ENCODE results near the gene PLAC8L1.
"Not testable (repeated sequence)": the region's sequence is repeated elsewhere in the genome, so short reads cannot be mapped to it uniquely, and the experiment has no call there.

Gene PLAC8L1, protein sequence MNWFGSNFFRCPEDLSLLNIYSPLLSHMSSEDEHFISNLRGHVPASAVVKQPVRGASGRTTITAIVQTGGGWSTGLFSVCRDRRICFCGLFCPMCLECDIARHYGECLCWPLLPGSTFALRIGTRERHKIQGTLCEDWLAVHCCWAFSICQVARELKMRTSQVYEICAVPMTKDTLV

DNA sequence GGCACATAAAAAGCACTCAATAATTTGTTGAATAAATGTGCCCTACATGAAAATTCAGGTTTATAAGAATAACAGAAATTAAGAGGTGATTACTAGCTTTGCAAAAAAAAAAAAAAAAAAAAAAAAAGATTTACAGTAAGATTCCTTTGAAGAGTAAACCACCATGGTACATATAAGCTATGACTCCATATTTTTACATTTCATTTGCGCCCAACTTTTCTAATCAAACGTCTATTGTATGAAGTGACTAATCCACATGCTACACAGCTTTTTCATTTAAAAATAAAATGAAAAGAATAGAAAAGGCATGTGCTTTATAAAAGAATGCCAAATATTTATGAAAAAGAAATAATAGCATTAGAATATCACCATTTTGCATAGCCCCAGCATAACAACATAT is at the start of gene PLAC8L1:
Gene PLAC8L1, minus strand, starts transcription at position 101 of the 400 bp plus-strand sequence. CDS start 1,266 bp downstream, outside the sequence.
- DNase-seq, result no peak

DNA sequence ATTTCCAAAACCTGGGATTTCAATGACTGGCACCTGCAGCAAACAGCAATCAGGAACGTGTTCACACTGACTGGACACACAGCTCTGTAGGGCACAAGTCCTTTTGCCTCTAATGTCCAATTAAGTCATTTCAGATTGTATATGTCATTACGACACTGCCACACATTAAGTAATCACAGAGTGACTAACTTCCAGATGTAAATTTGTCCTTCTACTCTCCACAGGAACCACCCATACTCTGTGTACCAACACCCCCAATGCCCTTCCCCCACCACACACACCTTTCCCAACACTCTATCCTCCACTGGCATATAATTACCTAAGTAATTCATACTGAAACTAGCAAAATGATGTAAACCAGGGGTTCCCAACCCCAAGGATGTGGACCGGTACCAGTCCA is 46.6 kb upstream of the PLAC8L1 start:
- no peak for DNase-seq

GRCh38 chr5:146137967-146138403 is 32.6 kb upstream of the PLAC8L1 start:
- no peak for DNase-seq

DNA sequence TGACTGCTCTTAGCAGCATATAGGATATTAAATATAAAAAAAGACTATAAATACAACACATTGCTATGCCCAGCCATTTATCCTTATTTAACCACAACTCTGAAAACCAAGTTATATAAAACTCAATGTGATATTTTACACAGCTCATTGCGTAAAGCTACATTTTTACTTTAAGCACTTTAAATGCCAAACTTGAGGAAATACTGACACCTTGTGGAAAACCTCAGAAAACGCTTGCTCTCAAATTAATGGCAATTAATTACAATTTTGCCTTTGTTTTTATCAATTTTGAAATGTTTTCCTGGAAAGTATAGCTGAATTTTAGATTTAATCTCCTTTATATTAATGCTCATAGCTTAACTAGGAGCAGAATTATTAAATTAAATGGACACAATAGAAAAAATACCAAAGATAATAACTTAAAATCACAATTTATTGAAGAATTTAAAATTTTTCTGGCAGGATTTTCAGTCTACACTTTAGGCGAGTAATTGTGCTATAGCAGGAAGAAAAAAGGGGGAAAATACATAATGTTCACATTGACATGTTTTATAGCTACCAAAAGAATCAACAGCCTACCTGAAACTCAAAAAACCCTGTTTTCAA is 25.2 kb upstream of the PLAC8L1 start:
- DNase-seq, result no peak

GRCh38 chr5:146126068-146126467 is 20.7 kb upstream of the PLAC8L1 start:
- DNase-seq, result no peak

- no peak for DNase-seq
These were observed 19.2 kb upstream of the PLAC8L1 start for GRCh38 chr5:146124580-146124979.

DNA sequence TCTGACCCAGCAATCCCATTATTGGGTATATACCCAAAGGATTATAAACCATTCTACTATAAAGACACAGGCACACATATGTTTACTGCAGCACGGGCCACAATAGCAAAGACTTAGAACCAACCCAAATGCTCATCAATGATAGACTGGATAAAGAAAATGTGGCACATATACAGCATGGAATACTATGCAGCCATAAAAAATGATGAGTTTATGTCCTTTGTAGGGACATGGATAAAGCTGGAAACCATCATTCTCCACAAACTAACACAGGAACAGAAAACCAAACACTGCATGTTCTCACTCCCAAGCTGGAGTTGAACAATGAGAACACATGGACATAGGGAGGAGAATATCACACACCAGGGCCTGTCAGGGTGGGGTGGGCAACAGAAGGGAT is 16.1 kb upstream of the PLAC8L1 start:
- not testable (repeated sequence) for DNase-seq

DNA sequence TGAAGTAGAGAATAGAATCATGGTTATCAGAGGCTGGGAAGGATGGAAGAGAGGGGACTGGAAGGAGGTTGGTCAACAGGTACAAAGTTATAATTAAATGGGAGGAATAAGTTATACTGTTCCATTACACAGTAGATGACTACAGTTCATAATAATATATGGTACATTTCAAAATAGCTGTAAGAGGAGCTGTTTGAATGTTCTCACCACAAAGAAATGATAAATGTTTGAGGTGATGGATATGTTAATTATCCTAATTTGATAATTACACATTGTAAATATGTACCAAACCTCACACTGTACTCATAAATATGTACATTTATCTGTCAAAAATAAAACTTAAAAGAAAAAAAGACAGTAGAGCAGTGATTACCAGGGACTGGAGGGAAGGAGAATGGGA is 12.9 kb upstream of the PLAC8L1 start:
- no peak for DNase-seq

GRCh38 chr5:146117216-146117615 is 11.8 kb upstream of the PLAC8L1 start:
- not testable (repeated sequence) for DNase-seq

GRCh38 chr5:146116361-146116760 is 11.0 kb upstream of the PLAC8L1 start:
- DNase-seq, result no peak

DNA sequence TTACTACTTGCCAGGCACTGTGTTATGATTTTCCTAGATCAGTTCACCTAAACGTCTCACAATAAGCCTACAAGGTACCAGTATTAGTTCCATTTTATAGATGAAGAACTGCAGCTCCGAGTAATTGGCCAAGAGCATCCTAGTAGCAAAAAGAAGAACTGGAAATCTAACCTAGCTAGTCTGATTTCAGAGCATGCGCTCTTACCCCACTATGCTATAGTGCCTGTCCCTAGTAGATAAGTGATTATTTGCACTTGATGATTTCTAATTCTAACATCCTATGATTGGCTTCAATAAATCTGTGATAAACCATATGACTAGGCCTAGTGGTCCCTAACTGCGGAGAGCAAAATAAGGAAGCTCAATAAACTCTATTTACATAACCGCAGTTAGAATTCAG is 7.1 kb upstream of the PLAC8L1 start:
- no peak for DNase-seq

DNA sequence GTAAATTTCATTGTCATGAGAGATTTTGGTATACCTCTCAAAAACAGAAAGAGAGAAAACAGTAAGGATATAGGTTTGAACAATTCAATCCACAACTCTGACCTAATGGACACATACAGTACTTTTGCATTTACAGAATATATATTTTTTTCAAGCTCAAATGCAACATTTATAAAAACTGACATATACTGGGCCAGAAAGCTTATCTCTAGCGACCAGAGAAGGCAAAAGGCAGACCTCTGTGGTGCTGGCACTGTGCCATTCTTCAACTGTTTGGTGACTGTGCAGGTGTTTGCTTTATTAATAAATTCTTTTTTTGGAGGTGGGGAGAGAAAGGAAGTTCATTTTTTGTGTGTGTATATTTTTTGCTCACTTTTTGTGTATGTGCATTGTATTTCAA is 6.0 kb upstream of the PLAC8L1 start:
- DNase-seq, result no peak

GRCh38 chr5:146109379-146109778 is 4.0 kb upstream of the PLAC8L1 start:
- no peak for DNase-seq

DNA sequence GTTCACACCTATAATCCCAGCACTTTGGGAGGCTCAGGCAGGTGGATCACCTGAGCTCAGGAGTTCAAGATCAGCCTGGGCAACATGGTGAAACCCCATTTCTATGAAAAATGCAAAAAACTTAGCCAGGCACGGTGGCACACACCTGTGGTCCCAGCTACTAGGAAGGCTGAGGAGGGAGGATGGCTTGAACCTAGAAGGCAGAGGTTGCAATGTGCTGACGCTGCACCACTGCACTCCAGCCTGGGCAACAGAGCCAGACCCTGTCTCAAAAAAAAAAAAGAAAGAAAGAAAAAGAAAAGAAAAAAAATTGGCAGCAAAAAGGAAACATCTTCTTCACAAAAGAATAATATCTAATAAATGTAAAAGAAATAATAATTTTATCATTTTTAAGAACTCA is 3.5 kb upstream of the PLAC8L1 start:
- not testable (repeated sequence) for DNase-seq

DNA sequence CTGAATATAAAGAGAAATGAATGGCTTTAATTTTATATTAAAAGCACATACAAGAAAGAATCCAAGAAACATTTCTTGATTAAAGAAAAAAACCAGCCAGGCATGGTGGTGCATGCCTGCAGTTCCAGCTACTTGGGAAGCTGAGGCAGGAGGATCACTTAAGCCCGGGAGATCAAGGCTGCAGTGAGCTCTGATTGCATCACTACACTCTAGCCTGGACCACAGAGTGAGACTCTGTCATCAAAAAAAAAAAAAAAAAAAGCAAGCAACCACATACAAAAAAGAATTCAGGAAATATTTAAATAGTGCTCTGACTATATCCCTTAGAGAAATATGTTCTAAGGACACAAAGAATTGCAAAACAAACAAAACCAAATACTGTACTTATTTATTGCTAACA is 2.5 kb upstream of the PLAC8L1 start:
- no peak for DNase-seq

GRCh38 chr5:146103594-146103993 is 1.8 kb downstream of the PLAC8L1 start:
- DNase-seq, result no peak

DNA sequence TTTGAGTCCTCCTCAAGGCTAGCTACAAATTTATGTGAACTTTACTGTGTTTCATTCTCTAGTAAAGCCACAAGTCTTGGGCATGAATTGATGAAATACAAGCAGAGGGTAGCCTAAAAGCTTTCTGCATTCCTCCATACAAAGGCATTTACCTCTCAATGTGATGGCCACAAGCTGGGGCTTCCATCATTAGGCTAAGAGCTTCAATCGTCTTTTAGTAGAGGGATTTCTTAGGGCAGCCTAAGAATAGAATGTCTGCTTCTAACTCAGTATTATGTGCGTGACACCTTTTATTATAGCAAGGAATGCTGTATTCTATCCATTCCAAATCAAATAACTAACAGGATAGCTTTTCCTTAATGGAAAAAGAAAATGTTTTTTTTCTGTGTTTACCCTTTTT is 3.7 kb downstream of the PLAC8L1 start:
- DNase-seq, result no peak

DNA sequence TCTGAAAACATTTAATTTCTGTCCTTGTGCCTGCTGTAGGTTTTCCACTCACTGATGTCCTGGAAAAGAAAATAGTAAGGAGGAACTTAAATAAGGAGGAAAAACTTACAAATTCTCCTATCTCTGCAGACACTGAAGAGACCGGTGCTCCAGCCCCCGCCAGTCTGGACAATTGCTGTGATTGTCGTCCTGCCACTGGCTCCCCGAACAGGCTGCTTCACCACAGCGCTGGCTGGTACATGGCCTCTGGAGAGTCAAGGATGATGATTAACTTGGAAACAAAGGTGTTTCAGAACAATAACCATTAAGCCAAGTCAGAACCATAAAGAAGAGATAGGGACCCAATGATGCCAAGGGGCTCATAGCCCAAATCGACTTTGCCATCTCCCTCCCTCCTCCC is 7.3 kb downstream of the PLAC8L1 start:
- no peak for DNase-seq

- no peak for DNase-seq
These were observed 13.5 kb downstream of the PLAC8L1 start for GRCh38 chr5:146091881-146092280.

GRCh38 chr5:146089287-146089686 is 16.1 kb downstream of the PLAC8L1 start:
- DNase-seq, result no peak

GRCh38 chr5:146088098-146088497 is 17.3 kb downstream of the PLAC8L1 start:
- no peak for DNase-seq

GRCh38 chr5:146084376-146084775 is 21.0 kb downstream of the PLAC8L1 start:
- no peak for DNase-seq

DNA sequence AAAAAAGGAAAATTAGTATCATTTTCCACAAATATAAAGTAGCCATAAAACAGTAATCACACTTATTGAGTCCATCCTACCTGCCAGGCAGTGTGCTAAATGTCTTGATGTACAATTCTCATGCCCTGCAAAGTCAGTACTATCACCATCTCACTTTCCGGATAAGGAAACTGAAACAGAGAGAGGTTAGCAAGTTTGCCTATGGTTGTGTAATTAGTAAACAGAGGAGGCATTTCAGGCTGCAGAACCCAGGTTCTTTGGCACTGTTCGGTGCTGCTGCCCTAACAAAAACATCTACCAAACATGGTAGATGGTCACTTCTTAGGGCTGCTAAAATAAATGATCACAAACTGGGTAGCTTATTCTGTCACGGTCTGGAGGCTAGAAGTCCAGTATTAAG is 22.6 kb downstream of the PLAC8L1 start:
- no peak for DNase-seq

DNA sequence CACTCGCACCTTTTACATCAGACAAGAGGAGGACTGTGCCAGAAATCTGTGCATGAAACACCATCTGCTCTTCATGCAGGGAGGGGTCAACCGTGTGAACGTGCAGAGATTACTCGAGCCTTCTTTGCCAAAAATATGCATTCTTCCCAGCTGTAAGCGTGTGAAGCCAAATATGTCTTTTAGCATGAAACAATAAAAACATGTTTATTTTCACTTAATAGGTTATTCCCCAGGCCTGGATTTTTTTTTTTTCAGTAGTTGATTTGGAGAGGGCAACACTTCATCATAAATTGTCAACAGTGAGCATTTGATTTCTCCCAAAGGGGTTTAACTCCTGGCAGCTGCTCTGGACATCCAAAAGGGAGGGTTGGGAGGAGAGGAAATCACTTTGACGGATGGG is 23.8 kb downstream of the PLAC8L1 start:
- DNase-seq, result no peak

Data from CD4-positive, alpha-beta T cell treated with Interferon gamma for 1 hour (primary cell).